Mammary epithelial cell (primary cell): ENCODE data around the gene SLC5A2.

Source experiments
- CTCF ChIP-seq, 2 donors: IDR thresholded peaks in 1 of 2; conservative IDR thresholded peaks in 1 of 2; 2 replicates each; pipeline ENCODE4 v1.5.1; 2011 to 2012; ENCODE audit warnings: inconsistent platforms in 2 of 2, low read length in 2 of 2, mild to moderate bottlenecking in 2 of 2, control low read depth in 1 of 2, low read depth in 1 of 2; ENCODE audit not compliant: insufficient read depth in 1 of 2; ENCODE audit errors: extremely low read depth in 1 of 2
- EZH2 ChIP-seq: IDR thresholded peaks from 2 replicates; pipeline ENCODE4 v1.6.1; 2012; ENCODE audit warnings: low read length, inconsistent platforms, borderline replicate concordance

- no peak for TF ChIP-seq CTCF (conservative IDR thresholded peaks at IDR 0.05 in 1 of 2, IDR thresholded peaks at IDR 0.05 in 1 of 2; ENCODE audit: extremely low read depth in 1 of 2, insufficient read depth in 1 of 2, low read depth in 1 of 2, low read length in 2 of 2)
- no peak for TF ChIP-seq EZH2
Measured at GRCh38 chr16:31470615-31471014, 12.3 kb upstream of the SLC5A2 start.
